ENCODE measurements around the gene PADI6.

The PADI6 gene

DNA sequence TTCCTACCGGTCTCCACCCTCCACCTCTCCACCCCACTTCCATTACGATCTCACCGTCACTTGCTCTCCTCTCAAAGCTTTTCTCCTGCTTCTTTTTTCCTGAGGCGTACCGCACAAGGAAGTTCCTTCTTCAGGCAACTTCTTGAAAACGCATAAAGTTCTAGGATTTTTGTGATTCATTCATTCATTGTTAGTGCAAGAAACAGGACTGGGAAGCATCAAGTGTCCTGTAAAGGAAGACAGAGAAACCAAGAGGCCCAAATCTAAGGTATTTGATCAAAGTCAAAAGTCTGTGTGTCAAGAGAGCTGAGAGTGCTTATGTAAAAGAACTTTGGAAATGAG is 68.8 kb downstream of the PADI6 start:
- Histone ChIP-seq H3F3A (ENCODE audit: control insufficient read depth, insufficient read depth) (peaks cover 12% of the 10 kb centered on the region), H3K4me1 (ENCODE audit: control insufficient read depth, low read length) (peaks cover 35% of the 10 kb centered on the region), H3K9me3 (ENCODE audit: control insufficient read depth, insufficient read depth, low read length) (no peaks in the 10 kb centered on the region), H3K4me3 (ENCODE audit: low read length) (no peak overlapping the region; the same call in 1 of the 2 replicates), H3K4me2 (ENCODE audit: low read length) (peak overlapping the region; percentile 89), H3K79me2 (ENCODE audit: control insufficient read depth, low read length) (peaks cover 33% of the 10 kb centered on the region), H3K27ac (ENCODE audit: low read depth, low read length) (no peak overlapping the region), H3K27me3 (ENCODE audit: control insufficient read depth, low read length) (peaks cover 14% of the 10 kb centered on the region), H3K9me2 (replicated peaks; ENCODE audit: control insufficient read depth, low read length) (no peaks in the 10 kb centered on the region), H3K36me3 (ENCODE audit: control insufficient read depth, low read length) (peaks cover 26% of the 10 kb centered on the region), H4K20me1 (ENCODE audit: control insufficient read depth, insufficient read depth, low read depth, low read length) (peaks cover 15% of the 10 kb centered on the region)
- TF ChIP-seq, protein P1, sequence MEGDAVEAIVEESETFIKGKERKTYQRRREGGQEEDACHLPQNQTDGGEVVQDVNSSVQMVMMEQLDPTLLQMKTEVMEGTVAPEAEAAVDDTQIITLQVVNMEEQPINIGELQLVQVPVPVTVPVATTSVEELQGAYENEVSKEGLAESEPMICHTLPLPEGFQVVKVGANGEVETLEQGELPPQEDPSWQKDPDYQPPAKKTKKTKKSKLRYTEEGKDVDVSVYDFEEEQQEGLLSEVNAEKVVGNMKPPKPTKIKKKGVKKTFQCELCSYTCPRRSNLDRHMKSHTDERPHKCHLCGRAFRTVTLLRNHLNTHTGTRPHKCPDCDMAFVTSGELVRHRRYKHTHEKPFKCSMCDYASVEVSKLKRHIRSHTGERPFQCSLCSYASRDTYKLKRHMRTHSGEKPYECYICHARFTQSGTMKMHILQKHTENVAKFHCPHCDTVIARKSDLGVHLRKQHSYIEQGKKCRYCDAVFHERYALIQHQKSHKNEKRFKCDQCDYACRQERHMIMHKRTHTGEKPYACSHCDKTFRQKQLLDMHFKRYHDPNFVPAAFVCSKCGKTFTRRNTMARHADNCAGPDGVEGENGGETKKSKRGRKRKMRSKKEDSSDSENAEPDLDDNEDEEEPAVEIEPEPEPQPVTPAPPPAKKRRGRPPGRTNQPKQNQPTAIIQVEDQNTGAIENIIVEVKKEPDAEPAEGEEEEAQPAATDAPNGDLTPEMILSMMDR (IDR thresholded peaks at IDR 0.05; ENCODE audit: low read depth, low read length, poor library complexity, severe bottlenecking), result no peak

DNA sequence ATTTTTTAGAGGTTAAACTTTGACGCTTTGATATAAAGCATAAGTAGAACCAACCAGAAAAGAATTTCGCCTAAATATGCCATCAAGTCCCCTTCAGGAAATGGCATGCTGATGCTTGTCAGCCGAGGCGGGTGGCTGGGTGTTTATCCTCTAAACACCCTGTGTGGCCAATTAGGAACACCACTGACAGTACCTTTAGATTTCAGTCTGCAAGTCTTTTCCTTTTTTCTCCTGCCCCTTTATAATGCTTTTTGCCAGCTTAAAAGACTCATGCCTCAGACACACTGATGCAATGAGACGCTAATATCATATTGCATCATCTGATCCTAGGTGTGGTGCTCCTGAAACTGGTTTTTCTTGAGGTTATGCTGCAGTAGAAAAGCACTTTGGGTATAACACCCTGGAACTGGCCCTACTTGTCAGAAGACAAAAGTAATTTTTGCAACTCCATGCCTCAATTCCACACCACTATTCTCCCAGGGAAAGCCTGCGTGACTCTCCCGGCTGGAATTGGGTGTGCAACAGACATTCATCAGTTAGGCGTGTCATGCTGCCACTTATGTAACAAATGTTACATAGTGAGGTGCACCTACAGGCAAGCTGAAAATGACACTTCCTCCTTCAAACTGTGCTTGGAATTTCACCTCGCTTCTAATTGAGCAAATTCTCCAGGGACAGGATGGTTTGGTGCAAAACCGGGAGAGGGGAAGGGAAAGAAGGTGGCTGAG is 69.4 kb downstream of the PADI6 start:
- H3K4me2 ChIP-seq (ENCODE audit: low read length), result 0 out of 2 replicates have a peak overlapping the region, but pooled peaks have one; percentile 16
- no peak for TF ChIP-seq EZH2phosphoT487 (IDR thresholded peaks at IDR 0.05; ENCODE audit: borderline replicate concordance, low read length)
- TF ChIP-seq, protein P1 (IDR thresholded peaks at IDR 0.05; ENCODE audit: low read depth, low read length, poor library complexity, severe bottlenecking), result no peak
- no peak overlapping the region for H3K4me3 ChIP-seq (ENCODE audit: low read length)

DNA sequence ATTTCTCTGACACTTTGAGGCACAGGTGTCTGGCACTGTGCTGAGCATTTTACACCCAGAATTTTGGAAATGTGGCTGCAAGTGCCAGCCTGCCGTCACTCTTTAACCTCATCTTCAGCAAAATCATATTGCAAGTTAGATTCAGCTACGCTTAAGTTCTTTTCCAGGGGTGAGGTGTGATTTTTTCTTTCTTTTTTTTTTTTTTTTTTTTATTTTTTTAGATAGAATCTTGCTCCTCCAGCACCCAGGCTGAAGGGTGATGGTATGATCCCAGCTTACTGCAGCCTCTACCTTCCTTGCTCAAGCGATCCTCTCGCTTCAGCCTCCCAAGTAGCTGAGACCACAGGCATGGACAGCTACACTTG is 70.0 kb downstream of the PADI6 start:
- Histone ChIP-seq H3K27me3 (ENCODE audit: control insufficient read depth, low read length) (peaks cover 14% of the 10 kb centered on the region), H3K79me2 (ENCODE audit: control insufficient read depth, low read length) (peaks cover 21% of the 10 kb centered on the region), H3K27ac (ENCODE audit: low read depth, low read length) (no peak overlapping the region), H4K20me1 (ENCODE audit: control insufficient read depth, insufficient read depth, low read depth, low read length) (peaks cover 4% of the 10 kb centered on the region), H3K36me3 (ENCODE audit: control insufficient read depth, low read length) (peaks cover 15% of the 10 kb centered on the region), H3K4me2 (ENCODE audit: low read length) (no peak overlapping the region), H3K9me3 (ENCODE audit: control insufficient read depth, insufficient read depth, low read length) (no peaks in the 10 kb centered on the region), H3K4me3 (ENCODE audit: low read length) (no peak overlapping the region), H3F3A (ENCODE audit: control insufficient read depth, insufficient read depth) (peaks cover 12% of the 10 kb centered on the region), H3K4me1 (ENCODE audit: control insufficient read depth, low read length) (peaks cover 23% of the 10 kb centered on the region), H3K9me2 (replicated peaks; ENCODE audit: control insufficient read depth, low read length) (no peaks in the 10 kb centered on the region)
- TF ChIP-seq, protein P1 (IDR thresholded peaks at IDR 0.05; ENCODE audit: low read depth, low read length, poor library complexity, severe bottlenecking), result no peak
- TF ChIP-seq EZH2phosphoT487 (IDR thresholded peaks at IDR 0.05; ENCODE audit: borderline replicate concordance, low read length), result no peak

More for the DNA sequence above, 69.4 kb downstream of the PADI6 start:
- H4K20me1 ChIP-seq (ENCODE audit: control insufficient read depth, insufficient read depth, low read depth, low read length), result peaks cover 9% of the 10 kb centered on the region
- H3K9me2 ChIP-seq (replicated peaks; ENCODE audit: control insufficient read depth, low read length), result no peaks in the 10 kb centered on the region
- H3K36me3 ChIP-seq (ENCODE audit: control insufficient read depth, low read length), result peaks cover 20% of the 10 kb centered on the region
- no peak overlapping the region for H3K27ac ChIP-seq (ENCODE audit: low read depth, low read length)
- H3K79me2 ChIP-seq (ENCODE audit: control insufficient read depth, low read length), result peaks cover 26% of the 10 kb centered on the region
- H3K4me1 ChIP-seq (ENCODE audit: control insufficient read depth, low read length), result peaks cover 28% of the 10 kb centered on the region
- H3K27me3 ChIP-seq (ENCODE audit: control insufficient read depth, low read length), result peaks cover 14% of the 10 kb centered on the region
- H3K9me3 ChIP-seq (ENCODE audit: control insufficient read depth, insufficient read depth, low read length), result no peaks in the 10 kb centered on the region
- H3F3A ChIP-seq (ENCODE audit: control insufficient read depth, insufficient read depth), result peaks cover 12% of the 10 kb centered on the region
